H1 (cell line): Measurements from ENCODE around the gene INHBA. TPM values are rescaled to one million over a fixed set of nuclear protein-coding genes. Genes with fewer than 3 reads are reported as not detected.

Experiments used
- CTCF ChIA-PET: fragments of 300-600 bp; sonication (Branson Sonifier 250); formaldehyde crosslinking; loops from one replicate; lab custom pipeline; 2021; ENCODE audit not compliant: partially characterized antibody; lab: Charles Lee
- POLR2A ChIA-PET: fragments of 300-600 bp; sonication (Branson Sonifier 250); formaldehyde crosslinking; loops from one replicate; lab custom pipeline; 2021; ENCODE audit warnings: inconsistent platforms; ENCODE audit not compliant: partially characterized antibody; lab: Charles Lee
- DNase-seq, 2 experiments: peaks; one replicate each; pipeline versions ENCODE4 v3.0.0 to v3.0.0-alpha.2; 2010 to 2022; ENCODE audit warnings: low spot score in 2 of 2, low read depth in 1 of 2, mixed read lengths in 1 of 2
- FAIRE-seq: peaks from 2 replicates; lab custom pipeline; 2011; peaks lifted over from hg19 to GRCh38; lab: Jason Lieb, UNC
- H2AFZ ChIP-seq: 2 replicates; pipeline ENCODE4 v1.8.1; 2012; ENCODE audit warnings: low read length, inconsistent platforms
- H2AK5ac ChIP-seq: 2 replicates; pipeline ENCODE4 v1.6.1; 2013; ENCODE audit warnings: low read depth, low read length
- H2BK120ac ChIP-seq: replicated peaks from 2 replicates; pipeline ENCODE3; 2013; ENCODE audit warnings: low read depth, low read length, inconsistent platforms
- H2BK12ac ChIP-seq: 2 replicates; pipeline ENCODE4 v1.6.1; 2013; ENCODE audit warnings: low read depth, low read length
- H2BK15ac ChIP-seq: 2 replicates; pipeline ENCODE4 v1.6.1; 2013; ENCODE audit warnings: low read length
- H2BK20ac ChIP-seq: 2 replicates; pipeline ENCODE4 v1.6.1; 2013; ENCODE audit warnings: low read length
- H2BK5ac ChIP-seq: 2 replicates; pipeline ENCODE4 v1.6.1; 2013; ENCODE audit warnings: low read depth, low read length
- H3K14ac ChIP-seq: 2 replicates; pipeline ENCODE4 v1.6.1; 2013; ENCODE audit warnings: inconsistent platforms; ENCODE audit not compliant: insufficient read length
- H3K18ac ChIP-seq: 2 replicates; pipeline ENCODE4 v1.6.1; 2013; ENCODE audit warnings: low read length; ENCODE audit errors: extremely low read depth
- H3K23ac ChIP-seq: 2 replicates; pipeline ENCODE4 v1.6.1; 2013; ENCODE audit warnings: inconsistent platforms; ENCODE audit not compliant: insufficient read length
- H3K23me2 ChIP-seq: 2 replicates; pipeline ENCODE4 v1.6.1; 2013; ENCODE audit warnings: low read depth, low read length
- H3K27ac ChIP-seq: 2 replicates; pipeline ENCODE4 v1.6.1; 2011; ENCODE audit warnings: low read depth, low read length, inconsistent platforms
- H3K27me3 ChIP-seq, 4 experiments: replicated peaks in 1 of 4; 1 replicate in 1 of 4; 2 replicates in 3 of 4; pipeline versions ENCODE4 v1.6.1 to v1.8.1; 2011 to 2013; ENCODE audit warnings: low read length in 3 of 4, mild to moderate bottlenecking in 3 of 4, inconsistent platforms in 2 of 4, mixed read lengths in 2 of 4, moderate library complexity in 1 of 4; ENCODE audit not compliant: control insufficient read depth in 3 of 4, insufficient read depth in 3 of 4; ENCODE audit errors: extremely low read depth in 1 of 4
- H3K36me3 ChIP-seq, 4 experiments: 2 replicates each; pipeline versions ENCODE4 v1.6.1 to v1.8.1; 2011 to 2013; ENCODE audit warnings: mild to moderate bottlenecking in 4 of 4, low read length in 3 of 4, moderate library complexity in 2 of 4, control low read depth in 1 of 4, inconsistent platforms in 1 of 4; ENCODE audit not compliant: insufficient read depth in 4 of 4, control insufficient read depth in 2 of 4
- H3K4ac ChIP-seq: replicated peaks from 2 replicates; pipeline ENCODE3; 2013; ENCODE audit warnings: low read length, low read depth, mixed read lengths, inconsistent platforms; ENCODE audit not compliant: insufficient read length
- H3K4me1 ChIP-seq, 4 experiments: replicated peaks in 1 of 4; 1 replicate in 1 of 4; 2 replicates in 3 of 4; pipeline versions ENCODE4 v1.6.1 to v1.8.1; 2011 to 2013; ENCODE audit warnings: low read length in 3 of 4, inconsistent platforms in 2 of 4, mixed read lengths in 1 of 4; ENCODE audit not compliant: insufficient read depth in 4 of 4, control insufficient read depth in 3 of 4
- H3K4me2 ChIP-seq, 2 experiments: 2 replicates each; pipeline versions ENCODE4 v1.6.1 to v1.8.1; 2011 to 2013; ENCODE audit warnings: low read depth in 2 of 2, low read length in 2 of 2, control low read depth in 1 of 2, inconsistent platforms in 1 of 2, mild to moderate bottlenecking in 1 of 2; ENCODE audit not compliant: insufficient read depth in 1 of 2
- H3K4me3 ChIP-seq, 4 experiments: fragments of 200-600, 300-600 bp in 1 of 4; sonication (generic), shearing (Covaris generic), sonication (Bioruptor Twin) in 1 of 4; 2 replicates each; pipeline versions ENCODE4 v1.5.1 to v1.8.1; 2011 to 2016; ENCODE audit warnings: low read length in 4 of 4, low read depth in 3 of 4, control low read depth in 2 of 4, inconsistent platforms in 2 of 4, mild to moderate bottlenecking in 2 of 4, mixed read lengths in 1 of 4, moderate library complexity in 1 of 4; ENCODE audit not compliant: insufficient read depth in 2 of 4; ENCODE audit errors: extremely low read depth in 1 of 4
- H3K56ac ChIP-seq: replicated peaks from 2 replicates; pipeline ENCODE3; 2013; ENCODE audit warnings: low read depth, mild to moderate bottlenecking, mixed read lengths, low read length, inconsistent platforms; ENCODE audit not compliant: insufficient read length
- H3K79me1 ChIP-seq: 2 replicates; pipeline ENCODE4 v1.6.1; 2013; ENCODE audit warnings: low read depth, low read length, control low read depth
- H3K79me2 ChIP-seq, 2 experiments: 2 replicates each; pipeline versions ENCODE4 v1.6.1 to v1.8.1; 2012 to 2013; ENCODE audit warnings: low read length in 2 of 2, mild to moderate bottlenecking in 2 of 2, inconsistent platforms in 1 of 2; ENCODE audit not compliant: insufficient read depth in 2 of 2, control insufficient read depth in 1 of 2
- H3K9ac ChIP-seq, 4 experiments: replicated peaks in 1 of 4; 1 replicate in 1 of 4; 2 replicates in 3 of 4; pipeline versions ENCODE4 v1.6.1 to v1.8.1; 2011 to 2013; ENCODE audit warnings: low read depth in 3 of 4, low read length in 3 of 4, control low read depth in 2 of 4, mild to moderate bottlenecking in 2 of 4, moderate library complexity in 2 of 4, inconsistent platforms in 1 of 4; ENCODE audit errors: extremely low read depth in 1 of 4
- H3K9me3 ChIP-seq, 2 experiments: 2 replicates each; pipeline versions ENCODE4 v1.6.1 to v1.8.1; 2012 to 2013; ENCODE audit warnings: mild to moderate bottlenecking in 2 of 2, moderate library complexity in 2 of 2, control low read depth in 1 of 2, inconsistent platforms in 1 of 2, low read depth in 1 of 2, low read length in 1 of 2, mixed read lengths in 1 of 2; ENCODE audit not compliant: insufficient read depth in 2 of 2
- H4K20me1 ChIP-seq, 2 experiments: replicated peaks in 1 of 2; 2 replicates each; pipeline versions ENCODE3 to v1.8.1; 2011 to 2013; ENCODE audit warnings: inconsistent platforms in 2 of 2, low read length in 2 of 2, mild to moderate bottlenecking in 1 of 2; ENCODE audit not compliant: insufficient read depth in 2 of 2, control insufficient read depth in 1 of 2
- H4K5ac ChIP-seq: 2 replicates; pipeline ENCODE4 v1.6.1; 2013; ENCODE audit warnings: low read length, low read depth, mixed read lengths, inconsistent platforms; ENCODE audit not compliant: insufficient read length
- H4K8ac ChIP-seq: 2 replicates; pipeline ENCODE4 v1.8.0; 2013; ENCODE audit warnings: mild to moderate bottlenecking, moderate library complexity, low read length, inconsistent platforms; ENCODE audit not compliant: insufficient read depth; ENCODE audit errors: extremely low read depth
- H4K91ac ChIP-seq: replicated peaks from 2 replicates; pipeline ENCODE3; 2013; ENCODE audit warnings: low read length, mixed read lengths, inconsistent platforms; ENCODE audit not compliant: insufficient read length
- ASH2L ChIP-seq: fragments of 200-600, 300-600 bp; sonication (generic); IDR thresholded peaks from one replicate; pipeline ENCODE4 v1.7.1; 2017; ENCODE audit warnings: low read length
- BACH1 ChIP-seq: IDR thresholded peaks from 2 replicates; pipeline ENCODE4 v1.6.1; 2012; ENCODE audit warnings: low read length, improper control_type of control experiment
- BCL11A ChIP-seq, 2 experiments: IDR thresholded peaks; one replicate each; pipeline ENCODE4 v1.6.1; 2011; ENCODE audit warnings: low read depth in 2 of 2, low read length in 2 of 2, mild to moderate bottlenecking in 2 of 2
- CBX8 ChIP-seq: fragments of 300-800, 300-1000 bp; sonication (generic); IDR thresholded peaks from 2 replicates; pipeline ENCODE4 v1.7.1; 2016; ENCODE audit warnings: low read depth, low read length, borderline replicate concordance
- CEBPB ChIP-seq: IDR thresholded peaks from 2 replicates; pipeline ENCODE4 v1.6.1; 2012; ENCODE audit warnings: low read depth, low read length
- CREB1 ChIP-seq: IDR thresholded peaks from 2 replicates; pipeline ENCODE4 v1.6.1; 2012; ENCODE audit warnings: inconsistent platforms
- E2F6 ChIP-seq: IDR thresholded peaks from 2 replicates; pipeline ENCODE4 v1.6.1; 2012; ENCODE audit warnings: inconsistent platforms
- KDM4A ChIP-seq: IDR thresholded peaks from one replicate; pipeline ENCODE4 v1.7.1; 2012; ENCODE audit warnings: low read depth, mild to moderate bottlenecking, moderate library complexity, low read length, inconsistent platforms; ENCODE audit not compliant: severe bottlenecking
- MAFK ChIP-seq: IDR thresholded peaks from 2 replicates; pipeline ENCODE4 v1.6.1; 2012; ENCODE audit warnings: low read depth, mild to moderate bottlenecking, improper control_type of control experiment, low read length
- MAX ChIP-seq: IDR thresholded peaks from 2 replicates; pipeline ENCODE4 v1.6.1; 2012; ENCODE audit warnings: inconsistent platforms
- NANOG ChIP-seq: IDR thresholded peaks from 2 replicates; pipeline ENCODE4 v1.6.1; 2011; ENCODE audit warnings: low read length, low read depth, mild to moderate bottlenecking, inconsistent platforms; ENCODE audit not compliant: insufficient read depth, poor library complexity, severe bottlenecking
- NRF1 ChIP-seq: IDR thresholded peaks from 2 replicates; pipeline ENCODE4 v1.6.1; 2011; ENCODE audit warnings: mild to moderate bottlenecking, low read depth, low read length, improper control_type of control experiment
- POLR2A ChIP-seq, 2 experiments: IDR thresholded peaks; 1 replicate in 1 of 2; 2 replicates in 1 of 2; pipeline ENCODE4 v1.6.1; 2011; ENCODE audit warnings: low read depth in 2 of 2, low read length in 2 of 2, mild to moderate bottlenecking in 2 of 2; ENCODE audit errors: control extremely low read depth in 1 of 2
- SP4 ChIP-seq: IDR thresholded peaks from 2 replicates; pipeline ENCODE4 v1.6.1; 2012; ENCODE audit warnings: low read length, inconsistent platforms
- SRF ChIP-seq: IDR thresholded peaks from 2 replicates; pipeline ENCODE4 v1.6.1; 2011; ENCODE audit warnings: mild to moderate bottlenecking, low read depth, low read length, moderate library complexity
- WGBS, 2 experiments: shearing (Covaris generic) in 1 of 2; methylation state at CpG; one replicate each; pipeline versions ENCODE4 v1.1.6 to v1.1.7; 2013 to 2015; ENCODE audit warnings: low lambda C conversion rate in 2 of 2, mixed read lengths in 2 of 2, inconsistent platforms in 1 of 2, low coverage in 1 of 2, missing lambda C conversion rate in 1 of 2; ENCODE audit not compliant: insufficient replicate concordance in 2 of 2, insufficient coverage in 1 of 2, insufficient read length in 1 of 2; ENCODE audit errors: extremely low coverage in 1 of 2, missing lambda C conversion rate in 1 of 2; 5-methylcytosine and 5-hydroxymethylcytosine counted together
- polyA plus RNA-seq, 7 experiments: library from polyadenylated mRNA; depleted of rRNA in 3 of 7; stranded (reverse) in 5 of 7; unstranded in 2 of 7; fragments of >200 nt in 5 of 7; fragments of 200-250 nt in 2 of 7; gene quantifications; 1 replicate in 5 of 7; 2 replicates in 1 of 7; 4 replicates in 1 of 7; pipeline versions ENCODE4 v1.2.1 to v1.2.3, GENCODE V29; 2011 to 2013; ENCODE audit warnings: missing spikeins in 2 of 7, mixed read lengths in 2 of 7
- total RNA-seq: library from RNA; stranded (reverse); fragmentation: NEBNext Ultra II Directional; extraction: Animal tissue kit (Norgen Biotek cat#: 25700); gene quantifications from 2 replicates; pipeline ENCODE4 v1.2.1, GENCODE V29; 2021

The INHBA gene
- total and polyA plus RNA-seq, 2 of the 8 experiments (the other 6 are each of a cell fraction or from before 2014, with no cell fraction given), result 1.1 to 2.7 TPM

DNA sequence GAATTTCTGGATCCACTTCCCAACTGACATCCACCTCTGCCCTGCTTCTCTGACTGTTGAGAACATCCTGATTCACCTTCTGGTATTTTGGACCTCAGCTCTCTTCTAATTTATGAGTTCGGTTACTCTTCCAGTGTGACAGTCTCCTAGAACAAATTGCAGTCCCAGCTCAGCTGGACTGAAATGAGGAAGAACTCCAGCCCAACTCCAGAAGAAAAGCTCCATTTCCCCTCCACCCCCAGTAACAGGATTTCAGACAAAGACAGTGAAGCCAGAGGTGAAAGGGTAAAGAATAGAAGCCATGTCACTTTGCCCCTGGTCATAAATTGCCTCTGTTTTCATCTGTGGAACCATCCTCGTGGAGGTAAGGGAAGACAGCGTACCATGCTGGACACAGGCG is 26.2 kb upstream of the INHBA start:
- Histone ChIP-seq H3K4me2 (no peak overlapping the region), H3K23ac (no peak overlapping the region), H3K79me1 (no peaks in the 10 kb centered on the region), H3K79me2 (no peaks in the 10 kb centered on the region), H2BK20ac (no peak overlapping the region), H3K27me3 (peaks cover 0 to 3% (median 0%) of the 10 kb centered on the region in 4 experiments; a peak in 2 of 7 replicates), H4K8ac (no peak overlapping the region), H4K20me1 (no peaks in the 10 kb centered on the region), H2BK15ac (no peak overlapping the region), H2BK12ac (no peak overlapping the region), H2AFZ (no peak overlapping the region), H3K18ac (no peak overlapping the region), H3K9me3 (no peaks in the 10 kb centered on the region), H3K14ac (no peak overlapping the region), H3K4me3 (no peak overlapping the region), H3K4me1 (0 out of 7 replicates have a peak, but pooled peaks cover 0 to 2% (median 0%) of the 10 kb centered on the region in 4 experiments), H3K27ac (no peak overlapping the region), H2BK5ac (no peak overlapping the region), H3K36me3 (no peaks in the 10 kb centered on the region), H3K9ac (no peak overlapping the region), H3K4ac (no peak overlapping the region), H4K5ac (no peak overlapping the region), H3K56ac (no peak overlapping the region), H2AK5ac (no peak overlapping the region), H2BK120ac (no peak overlapping the region), H3K23me2 (no peaks in the 10 kb centered on the region), H4K91ac (no peak overlapping the region)
- POLR2A ChIA-PET, result no interaction called here
- CTCF ChIA-PET, result interaction anchor here (5.3 kb wide), 1 partner anchor 18 kb away, joined by 35 read pairs; no protein-coding TSS in a partner anchor
- DNase-seq (no peak), FAIRE-seq (no peak)
- WGBS, 2 experiments, result 89% methylated on average over 4 of the region's 4 CpGs; no CpG with 5 or more reads in 1 of the 2 experiments
- TF ChIP-seq BCL11A (IDR thresholded peaks at IDR 0.05; ENCODE audit: low read depth in 2 of 2, low read length in 2 of 2) (no peak), CBX8 (no peak), BACH1 (no peak), ASH2L (no peak), SRF (no peak), MAX (no peak), NRF1 (no peak), CREB1 (no peak), CEBPB (no peak), KDM4A (no peak), E2F6 (no peak), NANOG (no peak), POLR2A (IDR thresholded peaks at IDR 0.05; ENCODE audit: control extremely low read depth in 1 of 2, low read depth in 2 of 2, low read length in 2 of 2) (no peak), MAFK (no peak), SP4 (no peak)
